BJ (cell line): Measurements from ENCODE around the gene LRMDA. TPM values are rescaled to one million over a fixed set of nuclear protein-coding genes. Genes with fewer than 3 reads are reported as not detected.

ENCODE experiments used
- CTCF ChIA-PET: fragments of 350-600 bp; formaldehyde crosslinking; extraction: SDS; loops from one replicate; lab custom pipeline; 2021; ENCODE audit warnings: antibody characterized with exemption, inconsistent platforms; lab: Yijun Ruan, JAX
- POLR2A ChIA-PET: fragments of 300-600 bp; sonication (Branson Sonifier 250); formaldehyde crosslinking; extraction: SDS; loops from one replicate; lab custom pipeline; 2021; ENCODE audit warnings: antibody characterized with exemption; lab: Charles Lee
- DNase-seq: peaks from one replicate; pipeline ENCODE4 v3.0.0-alpha.2; 2011; ENCODE audit warnings: low read depth
- H3K27me3 ChIP-seq: 2 replicates; pipeline ENCODE4 v1.6.0; 2011; ENCODE audit warnings: low read length; ENCODE audit not compliant: control insufficient read depth, insufficient read depth
- H3K36me3 ChIP-seq: 2 replicates; pipeline ENCODE4 v1.5.1; 2011; ENCODE audit warnings: low read length; ENCODE audit not compliant: control insufficient read depth, insufficient read depth
- H3K4me3 ChIP-seq: 2 replicates; pipeline ENCODE4 v1.5.1; 2011; ENCODE audit warnings: low read depth, mild to moderate bottlenecking, control low read depth, low read length
- polyA plus RNA-seq: library from polyadenylated mRNA; depleted of rRNA; stranded (reverse); fragments of >200 nt; gene quantifications from 2 replicates; pipeline ENCODE4 v1.2.3, GENCODE V29; 2011
- TF ChIP-seq, protein P1 (sequence below): IDR thresholded peaks from 2 replicates; pipeline ENCODE4 v1.5.1; 2011; ENCODE audit warnings: low read depth, mild to moderate bottlenecking, control low read depth, inconsistent platforms, low read length, moderate library complexity; ENCODE audit not compliant: insufficient read depth

LRMDA gene
- polyA plus RNA-seq, 1 experiment = not detected

DNA sequence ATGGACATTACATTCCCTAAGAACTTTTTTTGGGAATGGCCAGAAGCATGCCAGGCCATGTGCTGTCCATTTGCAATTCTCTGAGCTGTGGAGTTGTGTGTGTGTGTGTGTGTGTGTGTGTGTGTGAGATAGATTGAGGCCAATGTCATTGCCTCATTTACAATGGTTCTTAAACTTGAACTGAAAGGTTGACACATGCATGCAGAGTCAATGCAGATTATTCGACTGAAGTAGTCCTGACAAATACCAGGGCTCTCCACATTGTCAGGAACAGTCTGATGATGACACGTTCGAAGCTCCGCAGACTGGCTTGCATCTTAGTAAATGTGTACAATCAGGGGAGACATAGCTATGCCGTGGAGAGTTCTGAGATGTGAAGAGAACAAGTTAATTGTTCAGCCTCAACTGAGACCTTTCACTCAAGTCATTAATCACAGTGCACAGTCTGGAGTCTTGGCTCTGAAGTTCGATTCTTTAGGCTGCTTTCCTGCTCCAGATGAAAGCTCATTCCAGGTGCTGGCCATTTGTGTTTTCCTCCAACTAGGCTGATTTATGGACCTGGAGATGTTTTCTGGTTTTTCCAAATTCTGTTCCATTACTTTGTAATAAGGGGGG, 921.9 kb downstream of the LRMDA start:
- H3K36me3 ChIP-seq = no peaks in the 10 kb centered on the region
- H3K4me3 ChIP-seq = no peak overlapping the region
- CTCF ChIA-PET = interaction anchor here (0.6 kb wide), 1 partner anchor 565 kb away, joined by 3 read pairs; no protein-coding TSS in a partner anchor
- DNase-seq = no peak
- no peaks in the 10 kb centered on the region for H3K27me3 ChIP-seq
- TF ChIP-seq, protein P1, sequence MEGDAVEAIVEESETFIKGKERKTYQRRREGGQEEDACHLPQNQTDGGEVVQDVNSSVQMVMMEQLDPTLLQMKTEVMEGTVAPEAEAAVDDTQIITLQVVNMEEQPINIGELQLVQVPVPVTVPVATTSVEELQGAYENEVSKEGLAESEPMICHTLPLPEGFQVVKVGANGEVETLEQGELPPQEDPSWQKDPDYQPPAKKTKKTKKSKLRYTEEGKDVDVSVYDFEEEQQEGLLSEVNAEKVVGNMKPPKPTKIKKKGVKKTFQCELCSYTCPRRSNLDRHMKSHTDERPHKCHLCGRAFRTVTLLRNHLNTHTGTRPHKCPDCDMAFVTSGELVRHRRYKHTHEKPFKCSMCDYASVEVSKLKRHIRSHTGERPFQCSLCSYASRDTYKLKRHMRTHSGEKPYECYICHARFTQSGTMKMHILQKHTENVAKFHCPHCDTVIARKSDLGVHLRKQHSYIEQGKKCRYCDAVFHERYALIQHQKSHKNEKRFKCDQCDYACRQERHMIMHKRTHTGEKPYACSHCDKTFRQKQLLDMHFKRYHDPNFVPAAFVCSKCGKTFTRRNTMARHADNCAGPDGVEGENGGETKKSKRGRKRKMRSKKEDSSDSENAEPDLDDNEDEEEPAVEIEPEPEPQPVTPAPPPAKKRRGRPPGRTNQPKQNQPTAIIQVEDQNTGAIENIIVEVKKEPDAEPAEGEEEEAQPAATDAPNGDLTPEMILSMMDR = no peak
- POLR2A ChIA-PET = interaction anchor here (1.0 kb wide), 1 partner anchor 77 kb away, joined by 3 read pairs; no protein-coding TSS in a partner anchor

- POLR2A ChIA-PET = no interaction called here
- TF ChIP-seq, protein P1 = no peak
- Histone ChIP-seq H3K36me3 (no peaks in the 10 kb centered on the region), H3K4me3 (no peak overlapping the region), H3K27me3 (no peaks in the 10 kb centered on the region)
- no peak for DNase-seq
- CTCF ChIA-PET = interaction anchor here (0.8 to 1.4 kb wide), 2 partner anchors 75 to 776 kb away, joined by 3 to 4 read pairs; no protein-coding TSS in a partner anchor
Measured at GRCh38 chr10:76354212-76354738, 922.9 kb downstream of the LRMDA start.

DNA sequence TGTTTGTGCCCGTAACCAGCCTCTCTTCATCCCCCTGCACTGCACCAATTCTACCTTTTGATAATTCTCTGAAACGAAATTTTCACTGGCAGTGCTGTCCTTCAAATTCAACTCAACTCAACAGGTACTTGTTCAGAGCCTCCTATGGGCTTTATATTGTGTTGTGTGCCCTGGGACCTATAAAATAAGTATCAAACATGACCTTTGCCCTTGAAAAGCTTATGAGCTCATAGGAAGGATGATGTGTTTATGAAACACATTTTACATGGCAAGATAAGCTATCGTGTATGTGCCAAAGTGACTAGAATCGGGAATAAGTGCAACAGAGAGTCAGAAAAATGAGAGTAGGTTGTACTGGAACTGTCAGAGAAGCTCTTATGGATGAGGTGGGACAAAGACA, 923.5 kb downstream of the LRMDA start:
- TF ChIP-seq, protein P1 = no peak
- no peaks in the 10 kb centered on the region for H3K27me3 ChIP-seq
- POLR2A ChIA-PET = no interaction called here
- DNase-seq = no peak
- no peak overlapping the region for H3K4me3 ChIP-seq
- CTCF ChIA-PET = interaction anchor here (1.4 kb wide), 1 partner anchor 75 kb away, joined by 4 read pairs; no protein-coding TSS in a partner anchor
- no peaks in the 10 kb centered on the region for H3K36me3 ChIP-seq

GRCh38 chr10:76356557-76356956, 925.1 kb downstream of the LRMDA start:
- no peak overlapping the region for H3K4me3 ChIP-seq
- no peaks in the 10 kb centered on the region for H3K36me3 ChIP-seq
- no peak for DNase-seq
- no peaks in the 10 kb centered on the region for H3K27me3 ChIP-seq
- CTCF ChIA-PET = interaction anchor here (0.6 kb wide), 1 partner anchor 438 kb away, joined by 3 read pairs; no protein-coding TSS in a partner anchor
- POLR2A ChIA-PET = no interaction called here
- TF ChIP-seq, protein P1 = no peak

GRCh38 chr10:76357726-76358415, 926.4 kb downstream of the LRMDA start:
- Histone ChIP-seq H3K27me3 (no peaks in the 10 kb centered on the region), H3K36me3 (no peaks in the 10 kb centered on the region), H3K4me3 (no peak overlapping the region)
- POLR2A ChIA-PET = no interaction called here
- DNase-seq = no peak
- CTCF ChIA-PET = interaction anchor here (1.2 kb wide), 1 partner anchor 13 kb away, joined by 3 read pairs; no protein-coding TSS in a partner anchor
- TF ChIP-seq, protein P1 = no peak
